Measurements from ENCODE around the gene PREX1.

DNA sequence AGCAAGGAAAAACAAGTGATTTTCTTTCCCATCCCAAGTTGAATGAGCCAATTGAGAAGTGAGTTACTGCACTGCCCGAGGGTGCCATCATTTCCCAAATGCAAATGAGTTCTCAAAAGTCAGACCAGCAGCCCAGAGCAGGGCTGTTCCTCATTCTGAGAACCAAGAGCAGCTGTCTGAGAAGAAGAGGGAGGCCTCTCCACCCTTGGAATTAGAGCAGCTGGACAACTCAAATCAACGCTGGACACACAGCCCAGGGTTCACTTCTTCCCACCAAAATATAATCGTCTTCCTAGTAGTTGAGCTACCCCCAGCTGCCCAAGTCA lies 4.6 kb upstream of the PREX1 start:
- TF ChIP-seq, protein P1, sequence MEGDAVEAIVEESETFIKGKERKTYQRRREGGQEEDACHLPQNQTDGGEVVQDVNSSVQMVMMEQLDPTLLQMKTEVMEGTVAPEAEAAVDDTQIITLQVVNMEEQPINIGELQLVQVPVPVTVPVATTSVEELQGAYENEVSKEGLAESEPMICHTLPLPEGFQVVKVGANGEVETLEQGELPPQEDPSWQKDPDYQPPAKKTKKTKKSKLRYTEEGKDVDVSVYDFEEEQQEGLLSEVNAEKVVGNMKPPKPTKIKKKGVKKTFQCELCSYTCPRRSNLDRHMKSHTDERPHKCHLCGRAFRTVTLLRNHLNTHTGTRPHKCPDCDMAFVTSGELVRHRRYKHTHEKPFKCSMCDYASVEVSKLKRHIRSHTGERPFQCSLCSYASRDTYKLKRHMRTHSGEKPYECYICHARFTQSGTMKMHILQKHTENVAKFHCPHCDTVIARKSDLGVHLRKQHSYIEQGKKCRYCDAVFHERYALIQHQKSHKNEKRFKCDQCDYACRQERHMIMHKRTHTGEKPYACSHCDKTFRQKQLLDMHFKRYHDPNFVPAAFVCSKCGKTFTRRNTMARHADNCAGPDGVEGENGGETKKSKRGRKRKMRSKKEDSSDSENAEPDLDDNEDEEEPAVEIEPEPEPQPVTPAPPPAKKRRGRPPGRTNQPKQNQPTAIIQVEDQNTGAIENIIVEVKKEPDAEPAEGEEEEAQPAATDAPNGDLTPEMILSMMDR (optimal IDR thresholded peaks at IDR 0.05 in 1 of 3, IDR thresholded peaks at IDR 0.05 in 1 of 3, conservative IDR thresholded peaks at IDR 0.05 in 1 of 3; ENCODE audit: extremely low read depth in 1 of 3, insufficient read depth in 2 of 3, low read length in 3 of 3): no peak
- no peak for TF ChIP-seq EZH2 (IDR thresholded peaks at IDR 0.05; ENCODE audit: low read length)
